Myocyte (in vitro differentiated cells): Measurements from ENCODE around the gene CFAP206. TPM values are rescaled to one million over a fixed set of nuclear protein-coding genes. Genes with fewer than 3 reads are reported as not detected.

ENCODE experiments used
- DNase-seq: peaks from one replicate; pipeline ENCODE4 v3.0.0-alpha.2; 2012; ENCODE audit warnings: low read depth
- polyA plus RNA-seq: library from polyadenylated mRNA; unstranded; fragments of >200 nt; gene quantifications from one replicate; pipeline ENCODE4 v1.2.1, GENCODE V29; 2012; ENCODE audit warnings: missing spikeins
- total RNA-seq: library from RNA; depleted of rRNA; stranded (reverse); fragments of >200 nt; gene quantifications from 2 replicates; pipeline ENCODE4 v1.2.3, GENCODE V29; 2014

The CFAP206 gene
- not detected in 2 replicates for total RNA-seq
- polyA plus RNA-seq = 0.26 TPM

- DNase-seq = peak; percentile 88
Observed at GRCh38 chr6:87407901-87408720, at the start of gene CFAP206. CFAP206 (plus strand) TSS chr6:87407972; CDS start chr6:87409840, 1,868 bp downstream.

GRCh38 chr6:87364602-87365252 is 43.0 kb upstream of the CFAP206 start:
- no peak for DNase-seq

- DNase-seq = no peak
Observed at GRCh38 chr6:87366072-87366827, 41.5 kb upstream of the CFAP206 start.

- DNase-seq = no peak
Observed at GRCh38 chr6:87366899-87367298, 40.9 kb upstream of the CFAP206 start.

- no peak for DNase-seq
Observed at GRCh38 chr6:87373377-87373776, 34.4 kb upstream of the CFAP206 start.

GRCh38 chr6:87375315-87375714 is 32.5 kb upstream of the CFAP206 start:
- DNase-seq = no peak

GRCh38 chr6:87376643-87377042 is 31.1 kb upstream of the CFAP206 start:
- DNase-seq = no peak

GRCh38 chr6:87378947-87379346 is 28.8 kb upstream of the CFAP206 start:
- DNase-seq = peak; percentile 17

GRCh38 chr6:87382861-87383260 is 24.9 kb upstream of the CFAP206 start:
- no peak for DNase-seq

GRCh38 chr6:87384038-87384437 is 23.7 kb upstream of the CFAP206 start:
- DNase-seq = no peak

GRCh38 chr6:87384449-87384848 is 23.3 kb upstream of the CFAP206 start:
- no peak for DNase-seq

- peak; percentile 13 for DNase-seq
Observed at GRCh38 chr6:87391334-87391733, 16.4 kb upstream of the CFAP206 start.

- peak; percentile 54 for DNase-seq
Observed at GRCh38 chr6:87393026-87393622, 14.6 kb upstream of the CFAP206 start.

- no peak for DNase-seq
Observed at GRCh38 chr6:87395431-87395830, 12.3 kb upstream of the CFAP206 start.

GRCh38 chr6:87396595-87397392 is 11.0 kb upstream of the CFAP206 start:
- DNase-seq = no peak

- no peak for DNase-seq
Observed at GRCh38 chr6:87397656-87398055, 10.1 kb upstream of the CFAP206 start.

GRCh38 chr6:87401832-87402231 is 5.9 kb upstream of the CFAP206 start:
- no peak for DNase-seq

- DNase-seq = no peak
Observed at GRCh38 chr6:87407561-87407900, 241 bp upstream of the CFAP206 start.

GRCh38 chr6:87408721-87409155 is 966 bp downstream of the CFAP206 start:
- no peak for DNase-seq

- no peak for DNase-seq
Observed at GRCh38 chr6:87419266-87419665, 11.5 kb downstream of the CFAP206 start.

- no peak for DNase-seq
Observed at GRCh38 chr6:87420360-87420759, 12.6 kb downstream of the CFAP206 start.
